Neural progenitor cell (in vitro differentiated cells): ENCODE results near the gene SLC35D2. TPM values are rescaled to one million over a fixed set of nuclear protein-coding genes. Genes with fewer than 3 reads are reported as not detected.

Experiments
- DNase-seq: peaks from one replicate; pipeline ENCODE4 v3.0.0-alpha.2; 2016; ENCODE audit warnings: low spot score
- H2AFZ ChIP-seq: fragments of 200-600 bp; sonication (generic); replicated peaks from 2 replicates; pipeline ENCODE4 v1.6.1; 2016; ENCODE audit warnings: antibody characterized with exemption
- H3F3A ChIP-seq: fragments of 200-600 bp; sonication (generic); 2 replicates; pipeline ENCODE4 v1.6.1; 2016; ENCODE audit warnings: antibody characterized with exemption, low read depth
- H3K27ac ChIP-seq: fragments of 200-600 bp; sonication (generic); 2 replicates; pipeline ENCODE4 v1.5.1; 2016; ENCODE audit warnings: mild to moderate bottlenecking
- H3K27me3 ChIP-seq: fragments of 200-600 bp; sonication (generic); 2 replicates; pipeline ENCODE4 v1.6.1; 2016; ENCODE audit warnings: mild to moderate bottlenecking, moderate library complexity
- H3K36me3 ChIP-seq: fragments of 200-600 bp; sonication (generic); 2 replicates; pipeline ENCODE4 v1.5.1; 2016
- H3K4me1 ChIP-seq: fragments of 200-600 bp; sonication (generic); 2 replicates; pipeline ENCODE4 v1.6.1; 2016; ENCODE audit warnings: mixed run types
- H3K4me2 ChIP-seq: fragments of 200-600 bp; sonication (generic); 2 replicates; pipeline ENCODE4 v1.6.1; 2016
- H3K4me3 ChIP-seq: fragments of 200-600 bp; sonication (generic); 2 replicates; pipeline ENCODE4 v1.5.1; 2016
- H3K79me2 ChIP-seq: fragments of 200-600 bp; sonication (generic); 2 replicates; pipeline ENCODE4 v1.6.1; 2016; ENCODE audit warnings: low read depth
- H3K9ac ChIP-seq: fragments of 200-600 bp; sonication (generic); 2 replicates; pipeline ENCODE4 v1.6.1; 2016
- H3K9me3 ChIP-seq: fragments of 200-600 bp; sonication (generic); 2 replicates; pipeline ENCODE4 v1.5.1; 2016; ENCODE audit warnings: low read depth
- H4K20me1 ChIP-seq: fragments of 200-600 bp; sonication (generic); 2 replicates; pipeline ENCODE4 v1.6.1; 2016; ENCODE audit warnings: low read depth
- H3K27ac Mint-ChIP-seq: 3 replicates; pipeline ENCODE4 v1.8.0; 2021; ENCODE audit warnings: mixed read lengths
- H3K27me3 Mint-ChIP-seq: 2 replicates; pipeline ENCODE4 v1.8.0; 2022; ENCODE audit warnings: low read depth, mild to moderate bottlenecking, inconsistent platforms, moderate library complexity, mixed read lengths; ENCODE audit not compliant: insufficient read depth
- H3K36me3 Mint-ChIP-seq: 3 replicates; pipeline ENCODE4 v1.8.0; 2021; ENCODE audit warnings: mixed read lengths
- H3K4me1 Mint-ChIP-seq: 3 replicates; pipeline ENCODE4 v1.8.0; 2021; ENCODE audit warnings: mixed read lengths
- H3K4me3 Mint-ChIP-seq: 3 replicates; pipeline ENCODE4 v1.8.0; 2021; ENCODE audit warnings: mild to moderate bottlenecking, moderate library complexity, mixed read lengths
- H3K9me3 Mint-ChIP-seq: 3 replicates; pipeline ENCODE4 v1.8.0; 2020; ENCODE audit warnings: mixed read lengths
- EZH2 ChIP-seq: fragments of 200-600 bp; sonication (generic); IDR thresholded peaks from 2 replicates; pipeline ENCODE4 v1.6.1; 2017; ENCODE audit warnings: antibody characterized with exemption, mild to moderate bottlenecking, moderate library complexity
- EZH2phosphoT487 ChIP-seq: fragments of 200-600 bp; sonication (generic); IDR thresholded peaks from 2 replicates; pipeline ENCODE4 v1.6.1; 2017; ENCODE audit warnings: antibody characterized with exemption
- total RNA-seq: library from RNA; depleted of rRNA; stranded (reverse); fragments of >200 nt; gene quantifications from 2 replicates; pipeline ENCODE4 v1.2.3, GENCODE V29; 2015; ENCODE audit warnings: low replicate concordance
- TF ChIP-seq, protein P1 (sequence below): fragments of 200-600 bp; sonication (generic); IDR thresholded peaks from 2 replicates; pipeline ENCODE4 v1.5.1; 2017; ENCODE audit warnings: antibody characterized with exemption, mild to moderate bottlenecking

SLC35D2 gene
- total RNA-seq, 1 donor from 2014 or later: 30.1 TPM

DNA sequence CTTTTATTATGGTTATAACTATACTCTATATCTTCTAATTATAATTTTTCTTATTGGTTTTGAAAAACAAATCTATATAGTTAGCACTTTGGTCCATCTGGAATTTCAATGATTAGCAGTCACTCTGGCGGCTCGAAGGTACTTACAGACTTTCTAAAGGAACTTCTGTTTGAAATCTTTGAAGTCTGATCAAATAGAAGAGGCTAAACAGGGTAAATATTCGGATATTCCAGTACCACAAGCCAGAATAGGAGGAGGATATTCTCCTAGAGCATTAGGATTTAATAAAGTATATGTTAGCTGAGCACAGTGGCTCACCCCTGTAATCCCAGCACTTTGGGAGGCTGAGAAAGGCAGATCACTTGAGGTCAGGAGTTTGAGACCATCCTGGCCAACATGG is 42.8 kb downstream of the SLC35D2 start:
- Histone ChIP-seq H3K9me3 (no peaks in the 10 kb centered on the region), H3K27ac (no peak overlapping the region), H4K20me1 (no peaks in the 10 kb centered on the region), H3K36me3 (no peaks in the 10 kb centered on the region), H3K9ac (no peak overlapping the region), H3K79me2 (no peaks in the 10 kb centered on the region), H2AFZ (no peak overlapping the region), H3K4me2 (no peak overlapping the region), H3K4me3 (no peak overlapping the region), H3K4me1 (peaks cover 17% of the 10 kb centered on the region), H3K27me3 (no peaks in the 10 kb centered on the region), H3F3A (peaks cover 8% of the 10 kb centered on the region)
- Mint-ChIP-seq H3K36me3 (peaks cover 9% of the 10 kb centered on the region), H3K9me3 (peaks cover 12% of the 10 kb centered on the region), H3K27ac (no peak overlapping the region), H3K4me1 (peaks cover 32% of the 10 kb centered on the region), H3K27me3 (peaks cover 5% of the 10 kb centered on the region), H3K4me3 (no peak overlapping the region)
- TF ChIP-seq EZH2 (no peak), EZH2phosphoT487 (no peak)
- TF ChIP-seq, protein P1, sequence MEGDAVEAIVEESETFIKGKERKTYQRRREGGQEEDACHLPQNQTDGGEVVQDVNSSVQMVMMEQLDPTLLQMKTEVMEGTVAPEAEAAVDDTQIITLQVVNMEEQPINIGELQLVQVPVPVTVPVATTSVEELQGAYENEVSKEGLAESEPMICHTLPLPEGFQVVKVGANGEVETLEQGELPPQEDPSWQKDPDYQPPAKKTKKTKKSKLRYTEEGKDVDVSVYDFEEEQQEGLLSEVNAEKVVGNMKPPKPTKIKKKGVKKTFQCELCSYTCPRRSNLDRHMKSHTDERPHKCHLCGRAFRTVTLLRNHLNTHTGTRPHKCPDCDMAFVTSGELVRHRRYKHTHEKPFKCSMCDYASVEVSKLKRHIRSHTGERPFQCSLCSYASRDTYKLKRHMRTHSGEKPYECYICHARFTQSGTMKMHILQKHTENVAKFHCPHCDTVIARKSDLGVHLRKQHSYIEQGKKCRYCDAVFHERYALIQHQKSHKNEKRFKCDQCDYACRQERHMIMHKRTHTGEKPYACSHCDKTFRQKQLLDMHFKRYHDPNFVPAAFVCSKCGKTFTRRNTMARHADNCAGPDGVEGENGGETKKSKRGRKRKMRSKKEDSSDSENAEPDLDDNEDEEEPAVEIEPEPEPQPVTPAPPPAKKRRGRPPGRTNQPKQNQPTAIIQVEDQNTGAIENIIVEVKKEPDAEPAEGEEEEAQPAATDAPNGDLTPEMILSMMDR: no peak
- DNase-seq: no peak

DNA sequence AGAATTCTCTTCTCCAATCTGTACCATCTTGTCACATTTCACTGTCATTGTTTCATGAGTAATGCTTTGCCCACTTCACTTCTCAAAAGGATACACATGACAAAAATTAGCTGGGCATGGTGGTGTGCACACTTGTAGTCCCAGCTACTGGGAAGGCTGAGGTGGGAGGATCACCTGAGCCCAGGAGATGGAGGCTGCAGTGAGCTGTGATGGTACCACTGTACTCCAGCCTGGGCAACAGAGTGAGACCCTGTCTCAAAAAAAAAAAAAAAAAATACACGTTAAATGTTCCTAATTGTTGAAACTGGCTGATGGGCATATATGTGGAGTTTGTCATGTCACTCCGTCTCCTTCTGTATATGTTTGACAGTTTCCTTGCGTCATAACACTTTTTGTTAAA is 45.2 kb downstream of the SLC35D2 start:
- H3K36me3 ChIP-seq: no peaks in the 10 kb centered on the region
- H3K27me3 Mint-ChIP-seq: peaks cover 5% of the 10 kb centered on the region
- no peak for DNase-seq
- no peaks in the 10 kb centered on the region for H3K27me3 ChIP-seq
- H3K9ac ChIP-seq: no peak overlapping the region
- no peak overlapping the region for H3K27ac ChIP-seq
- no peak overlapping the region for H3K4me3 Mint-ChIP-seq
- H3K27ac Mint-ChIP-seq: no peak overlapping the region
- H3K4me1 ChIP-seq: no peaks in the 10 kb centered on the region
- no peaks in the 10 kb centered on the region for H3K9me3 ChIP-seq
- H3K79me2 ChIP-seq: no peaks in the 10 kb centered on the region
- TF ChIP-seq EZH2phosphoT487 (no peak), EZH2 (no peak)
- TF ChIP-seq, protein P1: no peak
- no peak overlapping the region for H3K4me3 ChIP-seq
- H3F3A ChIP-seq: no peaks in the 10 kb centered on the region
- no peaks in the 10 kb centered on the region for H4K20me1 ChIP-seq
- peaks cover 4% of the 10 kb centered on the region for H3K9me3 Mint-ChIP-seq
- H3K4me2 ChIP-seq: no peak overlapping the region
- peaks cover 10% of the 10 kb centered on the region for H3K36me3 Mint-ChIP-seq
- peaks cover 18% of the 10 kb centered on the region for H3K4me1 Mint-ChIP-seq
- no peak overlapping the region for H2AFZ ChIP-seq

DNA sequence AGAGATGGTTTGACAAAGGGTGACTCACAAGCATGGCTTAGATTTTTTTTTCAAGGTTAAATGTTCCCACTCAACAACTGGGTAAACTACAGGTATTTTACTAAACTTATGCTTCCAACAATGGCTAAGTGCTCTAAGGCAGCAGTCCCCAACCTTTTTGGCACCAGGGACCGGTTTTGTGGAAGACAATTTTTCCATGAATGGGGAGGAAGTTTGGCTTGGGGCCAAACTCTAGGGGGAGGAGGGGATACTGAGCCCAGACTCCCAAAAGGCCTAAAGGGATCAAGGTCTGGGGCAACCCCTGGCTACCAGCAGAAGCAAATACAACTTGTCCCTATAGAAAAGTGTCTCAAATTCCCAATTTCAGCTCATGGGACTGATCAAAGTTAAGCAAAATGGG is 49.6 kb downstream of the SLC35D2 start:
- no peaks in the 10 kb centered on the region for H3K4me1 ChIP-seq
- DNase-seq: no peak
- H3K9me3 ChIP-seq: no peaks in the 10 kb centered on the region
- no peak overlapping the region for H3K27ac ChIP-seq
- H3K79me2 ChIP-seq: no peaks in the 10 kb centered on the region
- no peaks in the 10 kb centered on the region for H3K36me3 ChIP-seq
- Mint-ChIP-seq H3K4me1 (no peaks in the 10 kb centered on the region), H3K9me3 (no peaks in the 10 kb centered on the region), H3K27ac (no peak overlapping the region), H3K36me3 (peaks cover 2% of the 10 kb centered on the region), H3K4me3 (no peak overlapping the region), H3K27me3 (peaks cover 2% of the 10 kb centered on the region)
- H3F3A ChIP-seq: no peaks in the 10 kb centered on the region
- no peaks in the 10 kb centered on the region for H3K27me3 ChIP-seq
- H3K4me3 ChIP-seq: no peak overlapping the region
- H4K20me1 ChIP-seq: no peaks in the 10 kb centered on the region
- TF ChIP-seq EZH2 (no peak), EZH2phosphoT487 (no peak)
- TF ChIP-seq, protein P1: no peak
- H3K9ac ChIP-seq: no peak overlapping the region
- no peak overlapping the region for H2AFZ ChIP-seq
- H3K4me2 ChIP-seq: no peak overlapping the region
